WTC11 (cell line): ENCODE measurements around the gene KDM4C. TPM values are rescaled to one million over a fixed set of nuclear protein-coding genes. Genes with fewer than 3 reads are reported as not detected.
A peak's percentile ranks its signal among the peaks of the same experiment; 100 is the strongest.

Experiments used
- ATAC-seq: fragments of 200-7000 bp; cut with Tn5 transposase; 2 replicates; pipeline ENCODE4 v1.10.0; 2021; ENCODE audit warnings: mild to moderate bottlenecking, moderate library complexity
- CTCF ChIA-PET: fragments of 300-600 bp; sonication (Branson Sonifier 250); formaldehyde crosslinking; loops from one replicate; lab custom pipeline; 2021; ENCODE audit warnings: antibody characterized with exemption; lab: Charles Lee
- POLR2A ChIA-PET: fragments of 350-600 bp; sonication (Branson Sonifier 250); formaldehyde crosslinking; loops from one replicate; lab custom pipeline; 2021; ENCODE audit warnings: antibody characterized with exemption; lab: Charles Lee
- DNase-seq: peaks from one replicate; pipeline ENCODE4 v3.0.0; 2021; ENCODE audit warnings: low spot score
- H3K27ac Mint-ChIP-seq: 2 replicates; pipeline ENCODE4 v1.8.0; 2021; ENCODE audit warnings: mixed read lengths
- H3K27me3 Mint-ChIP-seq: 2 replicates; pipeline ENCODE4 v1.8.0; 2021; ENCODE audit warnings: low read depth, mild to moderate bottlenecking, moderate library complexity, mixed read lengths
- H3K36me3 Mint-ChIP-seq: 2 replicates; pipeline ENCODE4 v1.8.0; 2021; ENCODE audit warnings: mixed read lengths
- H3K4me1 Mint-ChIP-seq: 2 replicates; pipeline ENCODE4 v1.8.0; 2022; ENCODE audit warnings: mixed read lengths
- H3K4me3 Mint-ChIP-seq: 2 replicates; pipeline ENCODE4 v1.8.0; 2021; ENCODE audit warnings: mild to moderate bottlenecking, moderate library complexity, mixed read lengths
- H3K9me3 Mint-ChIP-seq: 2 replicates; pipeline ENCODE4 v1.8.0; 2021; ENCODE audit warnings: mixed read lengths
- ATF2 ChIP-seq: sonication (generic); formaldehyde crosslinking; IDR thresholded peaks from 2 replicates; pipeline ENCODE4 v1.8.1; 2022; ENCODE audit warnings: low read depth, missing genetic modification reagents, borderline replicate concordance
- CBFB ChIP-seq: sonication (generic); formaldehyde crosslinking; IDR thresholded peaks from 2 replicates; pipeline ENCODE4 v1.8.1; 2022; ENCODE audit warnings: mild to moderate bottlenecking, low read depth, missing genetic modification reagents
- ETV6 ChIP-seq: sonication (generic); formaldehyde crosslinking; IDR thresholded peaks from 2 replicates; pipeline ENCODE4 v1.8.1; 2022; ENCODE audit warnings: mild to moderate bottlenecking, missing genetic modification reagents
- GRHL2 ChIP-seq: fragments of 250-450 bp; sonication (Bioruptor Pico); IDR thresholded peaks from 2 replicates; pipeline ENCODE4 v1.8.0; 2022; ENCODE audit warnings: mild to moderate bottlenecking, moderate library complexity; ENCODE audit not compliant: insufficient replicate concordance, severe bottlenecking
- JAZF1 ChIP-seq: fragments of 250-450 bp; sonication (Bioruptor Pico); IDR thresholded peaks from 2 replicates; pipeline ENCODE4 v1.9.0; 2021; ENCODE audit warnings: moderate library complexity, mild to moderate bottlenecking, inconsistent platforms
- MYBL2 ChIP-seq: sonication (generic); formaldehyde crosslinking; IDR thresholded peaks from 2 replicates; pipeline ENCODE4 v1.8.1; 2023; ENCODE audit warnings: mild to moderate bottlenecking, moderate library complexity, missing genetic modification reagents
- NR1H2 ChIP-seq: sonication (generic); formaldehyde crosslinking; IDR thresholded peaks from 2 replicates; pipeline ENCODE4 v1.9.0; 2021; ENCODE audit warnings: mild to moderate bottlenecking, moderate library complexity, missing genetic modification reagents
- OVOL2 ChIP-seq: fragments of 250-450 bp; sonication (Bioruptor Pico); IDR thresholded peaks from 2 replicates; pipeline ENCODE4 v1.9.0; 2021; ENCODE audit warnings: mild to moderate bottlenecking, borderline replicate concordance
- PREB ChIP-seq: sonication (generic); formaldehyde crosslinking; IDR thresholded peaks from 2 replicates; pipeline ENCODE4 v1.8.1; 2022; ENCODE audit warnings: mild to moderate bottlenecking, missing genetic modification reagents, moderate library complexity, borderline replicate concordance
- SMAD4 ChIP-seq: sonication (generic); formaldehyde crosslinking; IDR thresholded peaks from 2 replicates; pipeline ENCODE4 v1.8.0; 2022; ENCODE audit warnings: mild to moderate bottlenecking, missing genetic modification reagents
- ZNF263 ChIP-seq: sonication (generic); formaldehyde crosslinking; IDR thresholded peaks from 2 replicates; pipeline ENCODE4 v1.8.1; 2022; ENCODE audit warnings: low read depth, mild to moderate bottlenecking, moderate library complexity, missing genetic modification reagents
- ZNF423 ChIP-seq: fragments of 250-450 bp; sonication (Bioruptor Pico); IDR thresholded peaks from 2 replicates; pipeline ENCODE4 v2.1.2; 2022; ENCODE audit warnings: mild to moderate bottlenecking, moderate library complexity
- ZNF671 ChIP-seq: fragments of 250-450 bp; sonication (Bioruptor Pico); IDR thresholded peaks from 2 replicates; pipeline ENCODE4 v1.8.0; 2021; ENCODE audit warnings: mild to moderate bottlenecking
- total RNA-seq: library from RNA; stranded (reverse); gene quantifications from 3 replicates; pipeline ENCODE4 v1.2.3, GENCODE V29; 2021
- TF ChIP-seq, protein P1 (sequence below): sonication (generic); formaldehyde crosslinking; IDR thresholded peaks from 2 replicates; pipeline ENCODE4 v1.8.1; 2023; ENCODE audit warnings: mild to moderate bottlenecking, missing genetic modification reagents, borderline replicate concordance
- TF ChIP-seq, protein P2 (sequence below): fragments of 250-450 bp; sonication (Bioruptor Pico); IDR thresholded peaks from 2 replicates; pipeline ENCODE4 v2.1.2; 2022; ENCODE audit warnings: mild to moderate bottlenecking, moderate library complexity

KDM4C gene
- total RNA-seq, 1 experiment from 2014 or later, result 29.2 TPM

GRCh38 chr9:6905850-6906375, 148.1 kb downstream of the KDM4C start:
- Mint-ChIP-seq H3K9me3 (no peaks in the 10 kb centered on the region), H3K27ac (peak overlapping the region; percentile 19; the same call in 1 of the 2 replicates), H3K4me3 (no peak overlapping the region), H3K4me1 (peaks cover 50% of the 10 kb centered on the region), H3K27me3 (no peaks in the 10 kb centered on the region), H3K36me3 (no peaks in the 10 kb centered on the region)
- DNase-seq (no peak), ATAC-seq (no peak)
- TF ChIP-seq ETV6 (CRISPR knock-in tag), result no peak
- TF ChIP-seq CBFB (CRISPR knock-in tag), result no peak
- TF ChIP-seq ZNF263 (CRISPR knock-in tag), result no peak
- TF ChIP-seq PREB (CRISPR knock-in tag), result no peak
- TF ChIP-seq JAZF1 (CRISPR knock-in tag), result no peak
- TF ChIP-seq OVOL2, result no peak
- no peak for TF ChIP-seq ZNF671 (CRISPR knock-in tag)
- no peak for TF ChIP-seq MYBL2 (CRISPR knock-in tag)
- no peak for TF ChIP-seq NR1H2
- ChIA-PET POLR2A (interaction anchor here (0.5 kb wide), 1 partner anchor 225 kb away, joined by 3 read pairs; no protein-coding TSS in a partner anchor), CTCF (interaction anchor here (1.5 kb wide), 1 partner anchor 79 kb away, joined by 4 read pairs; no protein-coding TSS in a partner anchor)

GRCh38 chr9:6907772-6908381, 150.1 kb downstream of the KDM4C start:
- Mint-ChIP-seq H3K27me3 (no peaks in the 10 kb centered on the region), H3K4me3 (no peak overlapping the region), H3K27ac (peak overlapping the region; percentile 33; the same call in 1 of the 2 replicates), H3K36me3 (no peaks in the 10 kb centered on the region), H3K9me3 (no peaks in the 10 kb centered on the region), H3K4me1 (peaks cover 44% of the 10 kb centered on the region)
- DNase-seq, result no peak
- TF ChIP-seq ZNF423 (no peak), GRHL2 (CRISPR knock-in tag) (no peak), ZNF263 (CRISPR knock-in tag) (no peak), PREB (CRISPR knock-in tag) (no peak), ATF2 (CRISPR knock-in tag) (no peak), SMAD4 (CRISPR knock-in tag) (no peak)
- TF ChIP-seq, protein P1, sequence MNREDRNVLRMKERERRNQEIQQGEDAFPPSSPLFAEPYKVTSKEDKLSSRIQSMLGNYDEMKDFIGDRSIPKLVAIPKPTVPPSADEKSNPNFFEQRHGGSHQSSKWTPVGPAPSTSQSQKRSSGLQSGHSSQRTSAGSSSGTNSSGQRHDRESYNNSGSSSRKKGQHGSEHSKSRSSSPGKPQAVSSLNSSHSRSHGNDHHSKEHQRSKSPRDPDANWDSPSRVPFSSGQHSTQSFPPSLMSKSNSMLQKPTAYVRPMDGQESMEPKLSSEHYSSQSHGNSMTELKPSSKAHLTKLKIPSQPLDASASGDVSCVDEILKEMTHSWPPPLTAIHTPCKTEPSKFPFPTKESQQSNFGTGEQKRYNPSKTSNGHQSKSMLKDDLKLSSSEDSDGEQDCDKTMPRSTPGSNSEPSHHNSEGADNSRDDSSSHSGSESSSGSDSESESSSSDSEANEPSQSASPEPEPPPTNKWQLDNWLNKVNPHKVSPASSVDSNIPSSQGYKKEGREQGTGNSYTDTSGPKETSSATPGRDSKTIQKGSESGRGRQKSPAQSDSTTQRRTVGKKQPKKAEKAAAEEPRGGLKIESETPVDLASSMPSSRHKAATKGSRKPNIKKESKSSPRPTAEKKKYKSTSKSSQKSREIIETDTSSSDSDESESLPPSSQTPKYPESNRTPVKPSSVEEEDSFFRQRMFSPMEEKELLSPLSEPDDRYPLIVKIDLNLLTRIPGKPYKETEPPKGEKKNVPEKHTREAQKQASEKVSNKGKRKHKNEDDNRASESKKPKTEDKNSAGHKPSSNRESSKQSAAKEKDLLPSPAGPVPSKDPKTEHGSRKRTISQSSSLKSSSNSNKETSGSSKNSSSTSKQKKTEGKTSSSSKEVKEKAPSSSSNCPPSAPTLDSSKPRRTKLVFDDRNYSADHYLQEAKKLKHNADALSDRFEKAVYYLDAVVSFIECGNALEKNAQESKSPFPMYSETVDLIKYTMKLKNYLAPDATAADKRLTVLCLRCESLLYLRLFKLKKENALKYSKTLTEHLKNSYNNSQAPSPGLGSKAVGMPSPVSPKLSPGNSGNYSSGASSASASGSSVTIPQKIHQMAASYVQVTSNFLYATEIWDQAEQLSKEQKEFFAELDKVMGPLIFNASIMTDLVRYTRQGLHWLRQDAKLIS (CRISPR knock-in tag), result no peak
- TF ChIP-seq, protein P2, sequence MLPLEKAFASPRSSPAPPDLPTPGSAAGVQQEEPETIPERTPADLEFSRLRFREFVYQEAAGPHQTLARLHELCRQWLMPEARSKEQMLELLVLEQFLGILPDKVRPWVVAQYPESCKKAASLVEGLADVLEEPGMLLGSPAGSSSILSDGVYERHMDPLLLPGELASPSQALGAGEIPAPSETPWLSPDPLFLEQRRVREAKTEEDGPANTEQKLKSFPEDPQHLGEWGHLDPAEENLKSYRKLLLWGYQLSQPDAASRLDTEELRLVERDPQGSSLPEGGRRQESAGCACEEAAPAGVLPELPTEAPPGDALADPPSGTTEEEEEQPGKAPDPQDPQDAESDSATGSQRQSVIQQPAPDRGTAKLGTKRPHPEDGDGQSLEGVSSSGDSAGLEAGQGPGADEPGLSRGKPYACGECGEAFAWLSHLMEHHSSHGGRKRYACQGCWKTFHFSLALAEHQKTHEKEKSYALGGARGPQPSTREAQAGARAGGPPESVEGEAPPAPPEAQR (CRISPR knock-in tag), result no peak
- ATAC-seq, result no peak
- ChIA-PET POLR2A (no interaction called here), CTCF (interaction anchor here (1.5 to 2.6 kb wide), 2 partner anchors 80 to 127 kb away, joined by 3 to 13 read pairs; no protein-coding TSS in a partner anchor)
